ENCODE results near the gene PRKCI. TPM values are rescaled to one million over a fixed set of nuclear protein-coding genes. Genes with fewer than 3 reads are reported as not detected.
"Not testable (repeated sequence)": the region's sequence is repeated elsewhere in the genome, so short reads cannot be mapped to it uniquely, and the experiment has no call there.

The PRKCI gene
- total RNA-seq, 1 donor = 69.1 TPM

DNA sequence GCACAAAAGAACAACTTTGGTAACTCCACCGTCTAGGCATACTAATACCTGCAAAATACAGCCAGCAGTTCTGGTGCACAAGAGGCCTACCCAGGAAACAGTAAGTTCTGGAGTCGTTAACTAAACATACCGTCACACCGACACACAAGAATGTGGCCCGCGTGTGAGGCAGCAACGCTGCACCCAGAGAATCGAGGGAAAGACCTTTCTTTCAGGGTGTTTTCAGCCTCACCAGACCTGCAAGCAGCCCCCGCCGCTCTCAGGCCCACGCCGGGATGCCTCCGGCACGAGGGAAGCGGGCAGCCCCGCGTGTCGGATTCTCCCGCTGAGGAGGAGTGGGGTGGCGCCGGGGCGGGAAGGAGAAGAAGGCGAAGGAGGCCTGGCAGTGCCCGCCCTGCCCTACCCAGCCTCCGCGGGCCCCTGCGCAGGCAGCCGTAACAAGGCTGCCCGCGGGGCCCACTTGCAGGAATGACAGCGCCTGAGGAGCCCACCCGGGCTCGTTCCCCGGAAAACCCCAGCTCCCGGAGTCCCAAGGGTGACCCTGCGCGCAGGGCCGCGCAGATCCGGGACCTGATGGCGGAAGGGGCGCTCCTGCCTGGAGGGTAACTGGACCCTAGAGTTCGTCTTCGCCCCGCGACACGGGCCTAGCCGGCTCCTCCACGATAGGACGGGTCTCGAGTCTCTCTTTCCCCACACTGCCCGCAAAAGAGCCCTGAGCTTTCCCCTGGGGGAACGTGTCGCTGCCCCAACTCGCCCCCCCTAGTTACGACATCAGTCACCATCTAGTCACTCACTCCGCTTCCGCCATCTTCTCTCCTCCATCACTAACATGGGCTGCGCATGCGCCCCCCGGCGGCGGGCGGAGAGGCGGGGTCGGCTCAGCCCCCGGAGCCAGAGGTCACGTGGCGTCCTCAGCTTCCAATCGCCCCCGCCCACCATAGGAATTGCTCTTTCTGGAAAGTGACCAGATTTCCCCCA, 41.0 kb upstream of the PRKCI start, which contains the start of gene PHC3:
TSS of gene PHC3 (minus strand) at position 826 of the 978 bp plus-strand sequence. CDS start at position 808, 18 bp downstream.
- TF ChIP-seq, protein P1, sequence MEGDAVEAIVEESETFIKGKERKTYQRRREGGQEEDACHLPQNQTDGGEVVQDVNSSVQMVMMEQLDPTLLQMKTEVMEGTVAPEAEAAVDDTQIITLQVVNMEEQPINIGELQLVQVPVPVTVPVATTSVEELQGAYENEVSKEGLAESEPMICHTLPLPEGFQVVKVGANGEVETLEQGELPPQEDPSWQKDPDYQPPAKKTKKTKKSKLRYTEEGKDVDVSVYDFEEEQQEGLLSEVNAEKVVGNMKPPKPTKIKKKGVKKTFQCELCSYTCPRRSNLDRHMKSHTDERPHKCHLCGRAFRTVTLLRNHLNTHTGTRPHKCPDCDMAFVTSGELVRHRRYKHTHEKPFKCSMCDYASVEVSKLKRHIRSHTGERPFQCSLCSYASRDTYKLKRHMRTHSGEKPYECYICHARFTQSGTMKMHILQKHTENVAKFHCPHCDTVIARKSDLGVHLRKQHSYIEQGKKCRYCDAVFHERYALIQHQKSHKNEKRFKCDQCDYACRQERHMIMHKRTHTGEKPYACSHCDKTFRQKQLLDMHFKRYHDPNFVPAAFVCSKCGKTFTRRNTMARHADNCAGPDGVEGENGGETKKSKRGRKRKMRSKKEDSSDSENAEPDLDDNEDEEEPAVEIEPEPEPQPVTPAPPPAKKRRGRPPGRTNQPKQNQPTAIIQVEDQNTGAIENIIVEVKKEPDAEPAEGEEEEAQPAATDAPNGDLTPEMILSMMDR (IDR thresholded peaks at IDR 0.05; ENCODE audit: extremely low read depth, low read depth, low read length) = no peak
- H3K9me3 ChIP-seq (ENCODE audit: low read depth, low read length) = no peaks in the 10 kb centered on the region

DNA sequence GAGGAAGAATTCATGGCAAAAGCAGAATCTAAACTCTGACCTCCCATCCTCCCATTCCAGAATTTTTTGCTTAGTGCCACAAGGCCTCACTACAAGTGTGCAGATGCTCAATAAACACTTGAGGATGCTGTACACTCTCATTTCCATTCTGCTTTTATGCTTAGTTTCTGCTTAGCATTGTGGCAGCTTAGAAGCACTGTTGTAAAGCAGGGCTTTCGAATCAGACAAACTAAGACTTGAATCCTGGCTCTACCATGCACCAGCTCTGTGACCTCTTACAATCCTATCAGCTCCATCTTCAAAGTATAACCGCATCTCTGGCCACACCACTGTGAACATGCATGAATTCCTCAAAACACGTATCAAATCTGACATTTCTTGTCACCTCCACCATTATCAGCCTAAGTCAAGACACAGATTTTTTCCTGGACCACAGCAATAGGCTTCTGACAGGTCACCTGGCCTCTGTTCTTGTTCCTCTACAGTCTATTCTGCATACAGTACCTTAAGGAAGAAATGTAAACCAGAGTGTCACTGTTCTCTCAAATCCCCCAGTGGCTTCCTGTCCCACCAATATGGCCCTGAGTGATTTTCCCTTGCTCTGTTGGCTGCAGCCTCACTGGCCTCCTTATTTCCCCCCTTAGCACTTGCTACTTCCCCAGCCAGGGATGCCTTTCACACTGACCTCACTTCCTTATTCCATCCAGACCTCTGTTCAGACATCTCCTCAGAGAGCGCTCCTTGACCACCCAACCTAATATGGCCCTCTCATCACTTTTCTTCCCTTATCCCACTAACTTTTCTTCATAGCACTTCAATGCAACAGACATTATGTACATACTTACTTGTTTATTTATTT, 32.6 kb upstream of the PRKCI start:
- DNase-seq (ENCODE audit: insufficient read length, low spot score, missing footprints) = no peak
- Histone ChIP-seq H3K4me2 (ENCODE audit: insufficient read depth, low read length) (peak overlapping the region; percentile 74), H3K36me3 (ENCODE audit: insufficient read depth, low read length) (no peaks in the 10 kb centered on the region), H3K4me3 (ENCODE audit: insufficient read depth, low read length) (peak overlapping the region; percentile 44), H4K20me1 (ENCODE audit: insufficient read depth, low read length) (no peaks in the 10 kb centered on the region), H2AFZ (ENCODE audit: low read length) (peak overlapping the region; percentile 56), H3K27me3 (ENCODE audit: insufficient read depth, low read length) (peaks cover 2% of the 10 kb centered on the region), H3K79me2 (ENCODE audit: insufficient read depth, low read length) (no peaks in the 10 kb centered on the region), H3K27ac (ENCODE audit: low read depth, low read length) (no peak overlapping the region), H3K4me1 (ENCODE audit: insufficient read depth, low read length) (no peaks in the 10 kb centered on the region), H3K9me3 (ENCODE audit: low read depth, low read length) (no peaks in the 10 kb centered on the region)
- TF ChIP-seq, protein P1 (IDR thresholded peaks at IDR 0.05; ENCODE audit: extremely low read depth, low read depth, low read length) = no peak

More for the DNA sequence above, 41.0 kb upstream of the PRKCI start, which contains the start of gene PHC3:
- Histone ChIP-seq H3K36me3 (ENCODE audit: insufficient read depth, low read length) (peaks cover 23% of the 10 kb centered on the region), H3K27ac (ENCODE audit: low read depth, low read length) (peak within 1 kb of the TSS; percentile 97), H3K4me2 (ENCODE audit: insufficient read depth, low read length) (peak within 1 kb of the TSS; percentile 99), H2AFZ (ENCODE audit: low read length) (peak within 1 kb of the TSS; percentile 100), H4K20me1 (ENCODE audit: insufficient read depth, low read length) (peaks cover 13% of the 10 kb centered on the region), H3K4me3 (ENCODE audit: insufficient read depth, low read length) (peak within 1 kb of the TSS; percentile 99), H3K27me3 (ENCODE audit: insufficient read depth, low read length) (no peaks in the 10 kb centered on the region), H3K4me1 (ENCODE audit: insufficient read depth, low read length) (peaks cover 12% of the 10 kb centered on the region), H3K79me2 (ENCODE audit: insufficient read depth, low read length) (peaks cover 52% of the 10 kb centered on the region)
- peak; percentile 98 for DNase-seq (ENCODE audit: insufficient read length, low spot score, missing footprints)

DNA sequence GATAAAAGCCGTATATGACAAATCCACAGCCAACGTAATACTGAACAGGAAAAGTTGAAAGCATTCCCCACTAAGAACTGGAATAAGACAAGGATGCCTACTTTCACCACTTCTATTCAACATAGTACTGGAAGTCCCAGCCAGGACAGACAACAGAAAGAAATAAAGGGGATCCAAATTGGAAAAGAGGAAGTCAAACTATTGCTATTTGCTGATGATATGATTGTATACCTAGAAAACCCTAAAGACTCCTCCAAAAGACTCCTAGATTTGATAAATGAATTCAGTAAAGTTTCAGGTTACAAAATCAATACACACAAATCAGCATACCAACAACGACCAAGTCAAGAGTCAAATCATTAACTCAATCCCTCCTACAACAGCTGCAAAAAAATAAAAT, 26.5 kb upstream of the PRKCI start:
- not testable (repeated sequence) for H3K27me3 ChIP-seq (ENCODE audit: insufficient read depth, low read length); H3K36me3 ChIP-seq (ENCODE audit: insufficient read depth, low read length); H3K27ac ChIP-seq (ENCODE audit: low read depth, low read length); H4K20me1 ChIP-seq (ENCODE audit: insufficient read depth, low read length); H3K79me2 ChIP-seq (ENCODE audit: insufficient read depth, low read length); H3K9me3 ChIP-seq (ENCODE audit: low read depth, low read length); H2AFZ ChIP-seq (ENCODE audit: low read length); H3K4me3 ChIP-seq (ENCODE audit: insufficient read depth, low read length); H3K4me1 ChIP-seq (ENCODE audit: insufficient read depth, low read length); DNase-seq (ENCODE audit: insufficient read length, low spot score, missing footprints); H3K4me2 ChIP-seq (ENCODE audit: insufficient read depth, low read length)

DNA sequence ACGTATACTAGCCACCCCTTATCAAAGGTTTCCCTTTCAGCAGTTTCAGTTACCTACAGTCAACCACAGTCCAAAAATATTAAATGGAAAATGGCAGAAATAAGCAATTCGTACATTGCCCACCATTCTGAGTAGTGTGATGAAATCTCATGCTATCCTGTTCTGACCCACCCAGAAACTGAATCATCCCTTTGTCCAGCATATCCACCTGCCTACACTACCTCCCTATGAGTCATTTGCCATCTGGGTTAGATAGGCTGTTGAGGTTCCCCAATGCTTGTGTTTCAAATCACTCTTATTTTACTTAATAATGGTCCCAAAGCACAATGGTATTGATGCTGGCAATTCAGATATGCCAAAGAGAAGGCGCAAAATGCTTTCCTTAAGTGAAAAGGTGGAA, 25.4 kb upstream of the PRKCI start:
- no peak overlapping the region for H3K4me3 ChIP-seq (ENCODE audit: insufficient read depth, low read length)
- no peaks in the 10 kb centered on the region for H3K79me2 ChIP-seq (ENCODE audit: insufficient read depth, low read length)
- H4K20me1 ChIP-seq (ENCODE audit: insufficient read depth, low read length) = no peaks in the 10 kb centered on the region
- TF ChIP-seq, protein P1 (IDR thresholded peaks at IDR 0.05; ENCODE audit: extremely low read depth, low read depth, low read length) = no peak
- H3K4me2 ChIP-seq (ENCODE audit: insufficient read depth, low read length) = no peak overlapping the region
- H3K4me1 ChIP-seq (ENCODE audit: insufficient read depth, low read length) = no peaks in the 10 kb centered on the region
- H3K36me3 ChIP-seq (ENCODE audit: insufficient read depth, low read length) = no peaks in the 10 kb centered on the region
- peaks cover 2% of the 10 kb centered on the region for H3K27me3 ChIP-seq (ENCODE audit: insufficient read depth, low read length)
- H3K27ac ChIP-seq (ENCODE audit: low read depth, low read length) = no peak overlapping the region
- no peak for DNase-seq (ENCODE audit: insufficient read length, low spot score, missing footprints)
- no peaks in the 10 kb centered on the region for H3K9me3 ChIP-seq (ENCODE audit: low read depth, low read length)
- H2AFZ ChIP-seq (ENCODE audit: low read length) = no peak overlapping the region
